Lung microvascular endothelial cell (primary cell): Measurements from ENCODE around the gene MALRD1. TPM values are rescaled to one million over a fixed set of nuclear protein-coding genes. Genes with fewer than 3 reads are reported as not detected.
"Not testable (repeated sequence)": the region's sequence is repeated elsewhere in the genome, so short reads cannot be mapped to it uniquely, and the experiment has no call there.

ENCODE experiments used
- DNase-seq, 2 donors: peaks; one replicate each; pipeline versions ENCODE4 v3.0.0 to v3.0.0-alpha.2; 2010; ENCODE audit warnings: low read depth in 2 of 2
- total RNA-seq: library from RNA; depleted of rRNA; stranded (reverse); fragments of >200 nt; gene quantifications from 2 replicates; pipeline ENCODE4 v1.2.1, GENCODE V29; 2014

MALRD1 gene
- total RNA-seq, 1 donor from 2014 or later = not detected

DNA sequence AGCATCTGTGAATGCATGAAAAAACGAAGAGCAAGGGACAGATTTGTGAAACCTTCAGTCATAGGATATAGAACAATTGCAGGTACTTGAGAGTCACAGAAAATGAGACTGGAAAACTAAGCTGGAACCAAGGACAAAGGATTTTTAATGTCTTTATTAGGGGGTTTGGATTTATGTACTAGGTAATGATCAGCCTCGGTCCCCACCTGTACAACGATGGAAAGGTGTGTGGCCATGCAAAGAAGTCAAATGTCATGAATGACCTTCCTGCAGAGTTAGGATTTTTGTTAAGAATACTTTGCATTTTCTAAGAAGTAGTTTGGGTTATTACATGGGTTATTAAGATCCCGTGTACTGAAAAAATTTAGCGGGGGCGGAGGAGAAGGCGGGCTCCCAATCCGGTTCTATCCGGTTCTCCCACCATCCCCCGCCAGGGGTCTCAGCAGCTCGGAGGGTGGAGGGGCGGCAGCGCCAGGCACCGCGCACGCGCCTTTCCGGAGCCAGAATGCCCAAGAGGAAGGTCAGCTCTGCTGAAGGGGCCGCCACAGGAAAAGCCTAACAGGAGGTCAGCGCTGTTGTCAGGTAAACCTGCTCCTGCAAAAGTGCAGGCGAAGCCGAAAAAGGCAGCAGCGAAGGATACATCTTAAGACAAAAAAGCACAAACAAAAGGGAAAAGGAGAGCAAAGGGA lies 440.1 kb downstream of the MALRD1 start:
- DNase-seq = no peak

DNA sequence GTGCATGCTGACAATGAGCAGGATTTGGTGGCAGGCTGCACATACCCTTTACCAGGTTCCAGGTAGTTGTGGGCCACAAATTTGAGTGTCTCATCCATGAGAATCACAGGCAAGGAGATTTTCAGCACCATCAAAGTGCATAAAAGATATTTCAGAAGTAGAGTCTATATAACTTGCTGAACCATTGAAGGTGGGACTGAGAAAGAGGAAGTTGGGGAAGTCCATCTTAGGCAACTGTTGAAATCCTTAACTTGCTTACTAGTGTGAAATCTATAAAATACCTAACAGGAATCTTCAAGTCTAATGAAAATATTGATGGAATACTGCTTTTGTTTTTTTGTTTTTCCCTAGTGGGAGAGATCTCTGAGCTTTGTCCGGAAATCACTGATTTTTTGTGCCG lies 442.6 kb downstream of the MALRD1 start:
- DNase-seq = no peak

DNA sequence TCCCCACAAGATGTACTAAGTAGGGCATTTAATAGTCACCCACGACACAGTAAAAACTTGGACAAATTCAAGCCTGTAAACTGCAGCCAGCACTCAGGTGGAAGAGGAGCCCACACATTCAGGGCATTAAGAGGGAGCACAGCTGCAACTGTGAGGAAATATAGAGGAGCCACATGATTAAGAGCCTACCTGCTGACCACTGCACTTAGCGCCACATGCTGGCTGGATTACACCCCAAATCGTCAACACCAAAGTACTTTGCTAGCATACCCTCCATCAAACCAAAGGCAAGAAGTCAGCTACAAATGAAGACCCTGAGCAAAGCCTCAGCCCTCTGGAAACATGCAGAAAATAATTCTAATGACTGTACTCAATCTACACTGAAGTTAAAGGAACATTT lies 445.3 kb downstream of the MALRD1 start:
- DNase-seq = no peak

DNA sequence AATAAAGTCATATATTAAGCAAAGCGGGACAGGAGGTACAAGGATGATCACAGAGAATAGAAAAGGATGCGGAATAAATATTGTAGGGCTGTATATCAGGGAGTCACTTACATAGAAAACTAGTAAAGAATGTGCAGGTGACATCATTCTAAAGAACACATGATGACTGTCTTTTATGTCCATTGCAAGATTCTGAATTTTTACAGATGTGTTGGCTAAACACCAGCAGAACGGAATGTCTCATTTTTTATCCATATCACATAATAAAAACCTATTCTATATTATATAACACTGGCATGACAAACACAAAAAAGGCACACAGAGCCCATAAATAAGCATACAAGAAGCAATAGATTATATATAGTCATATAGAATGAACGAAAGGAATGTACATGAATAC lies 448.4 kb downstream of the MALRD1 start:
- DNase-seq = no peak

DNA sequence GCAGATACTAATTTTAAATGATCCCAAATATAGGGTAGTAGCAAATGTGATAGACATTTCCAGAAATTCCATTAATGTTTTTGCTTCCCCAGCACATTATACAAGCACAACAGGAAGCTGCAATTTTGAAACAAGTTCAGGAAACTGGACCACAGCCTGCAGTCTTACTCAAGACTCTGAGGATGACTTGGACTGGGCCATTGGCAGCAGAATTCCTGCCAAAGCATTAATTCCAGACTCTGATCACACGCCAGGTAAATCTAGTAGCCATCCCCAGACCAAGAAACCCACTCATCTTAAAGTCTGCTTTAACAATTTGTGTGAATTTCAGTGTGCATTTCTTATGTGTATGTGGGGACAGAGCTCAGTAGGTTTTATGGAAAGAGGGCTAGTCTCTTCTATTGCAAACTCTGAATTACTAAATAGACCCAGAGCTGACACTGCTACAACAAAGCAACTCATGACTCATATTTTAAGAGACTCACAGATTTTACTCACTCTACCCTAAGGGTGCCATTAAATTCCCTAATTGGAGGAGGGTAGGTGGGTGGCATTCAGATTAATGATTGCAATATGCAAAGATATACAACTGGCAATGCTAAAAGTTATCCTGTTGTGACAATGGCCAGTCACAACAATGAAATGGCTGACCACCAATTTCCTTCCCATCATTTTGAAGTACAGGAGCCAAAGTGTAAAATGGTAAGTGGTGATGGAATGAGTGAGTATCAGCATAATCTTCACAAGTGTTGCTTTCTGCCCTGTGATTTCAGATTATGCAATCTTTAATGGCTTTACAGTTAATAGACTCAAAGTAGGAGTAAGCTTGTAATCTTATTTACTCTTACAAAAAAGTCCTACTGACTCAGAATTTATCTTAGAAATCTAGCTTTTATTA lies 450.0 kb downstream of the MALRD1 start:
- no peak for DNase-seq

DNA sequence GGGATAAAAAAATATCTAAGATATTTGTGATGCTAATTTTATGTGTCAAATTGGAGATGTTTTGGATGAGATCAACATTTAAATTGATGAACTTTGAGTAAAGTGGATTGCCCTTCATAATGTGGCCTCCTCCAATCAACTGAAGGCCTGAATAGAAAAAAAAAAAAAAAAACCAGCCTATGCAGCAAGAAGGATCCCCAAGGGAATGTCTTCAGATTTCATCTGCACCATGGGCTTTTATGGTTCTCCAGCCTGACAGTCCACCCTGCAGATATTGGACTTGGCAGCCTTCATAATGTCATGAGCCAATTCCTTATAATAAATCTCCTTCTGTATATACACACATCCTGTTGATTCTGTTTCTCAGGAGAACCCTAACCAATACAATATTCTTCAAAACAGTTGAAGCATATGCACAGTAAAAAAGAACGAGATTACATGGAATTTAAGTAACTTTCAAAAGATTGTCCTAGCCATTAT lies 450.7 kb downstream of the MALRD1 start:
- DNase-seq = no peak

DNA sequence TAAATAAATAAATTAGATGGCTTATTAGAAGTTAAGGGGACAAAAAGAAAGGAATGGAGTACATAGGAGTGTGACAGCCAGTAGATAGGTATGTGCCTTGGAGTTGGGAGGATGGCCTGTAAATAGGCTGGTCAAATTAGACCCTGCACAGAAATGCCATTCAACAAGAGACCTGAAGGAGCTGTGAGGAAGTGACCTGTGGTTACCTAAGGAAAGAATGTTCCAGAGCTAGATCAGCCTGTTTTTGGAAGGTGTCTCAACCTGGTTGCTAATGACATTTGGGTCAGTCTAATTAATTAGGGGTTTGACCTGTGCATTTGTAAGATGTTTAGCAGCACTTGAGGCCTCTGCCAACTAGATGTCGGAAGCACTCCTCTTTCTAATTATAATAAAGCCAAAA lies 452.4 kb downstream of the MALRD1 start:
- DNase-seq = no peak

DNA sequence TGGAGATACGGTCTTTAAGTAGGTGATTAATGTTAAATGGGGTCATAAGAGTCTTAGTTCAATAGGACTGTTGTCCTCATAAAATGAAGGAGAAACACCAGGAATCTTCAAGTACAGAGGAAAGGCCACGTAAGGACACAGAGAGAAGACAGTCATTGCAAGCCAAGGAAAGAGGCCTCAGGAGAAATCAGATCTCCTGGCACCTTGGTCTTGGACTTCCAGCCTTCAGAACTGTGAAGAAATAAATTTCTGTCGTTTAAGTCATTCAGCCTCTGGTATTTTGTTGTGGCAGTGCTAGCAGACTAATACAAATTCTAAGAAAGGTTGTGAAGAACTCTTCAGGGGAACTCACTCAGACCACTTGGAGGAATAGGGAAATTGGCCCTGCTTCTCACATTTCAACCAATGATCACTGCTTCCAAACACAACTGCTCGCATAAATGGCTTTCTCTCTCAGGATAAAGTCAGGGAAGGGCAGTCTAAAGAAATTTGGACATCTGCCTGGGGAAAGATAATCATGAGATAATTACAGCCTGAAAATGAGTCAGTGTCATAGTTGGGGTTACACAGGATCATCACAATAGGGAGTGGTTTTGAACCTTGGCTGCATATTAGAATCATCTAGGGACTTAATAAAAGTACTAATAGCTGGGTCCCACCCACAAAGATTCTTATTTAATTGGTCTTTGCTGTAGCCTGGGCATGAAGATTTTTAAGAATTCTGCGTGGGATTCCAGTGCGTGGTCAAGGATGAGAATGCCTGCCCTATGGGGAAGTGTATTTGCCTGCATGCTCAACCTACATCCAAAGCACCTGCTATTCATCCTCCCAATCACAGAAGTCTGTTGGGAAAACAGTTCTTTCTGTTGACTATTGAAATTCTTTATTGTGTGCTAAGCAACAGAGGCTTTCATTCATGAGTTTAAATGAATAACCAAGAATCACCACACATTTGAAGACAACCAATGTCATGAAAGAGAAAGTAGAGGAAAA lies 457.0 kb downstream of the MALRD1 start:
- DNase-seq = no peak

DNA sequence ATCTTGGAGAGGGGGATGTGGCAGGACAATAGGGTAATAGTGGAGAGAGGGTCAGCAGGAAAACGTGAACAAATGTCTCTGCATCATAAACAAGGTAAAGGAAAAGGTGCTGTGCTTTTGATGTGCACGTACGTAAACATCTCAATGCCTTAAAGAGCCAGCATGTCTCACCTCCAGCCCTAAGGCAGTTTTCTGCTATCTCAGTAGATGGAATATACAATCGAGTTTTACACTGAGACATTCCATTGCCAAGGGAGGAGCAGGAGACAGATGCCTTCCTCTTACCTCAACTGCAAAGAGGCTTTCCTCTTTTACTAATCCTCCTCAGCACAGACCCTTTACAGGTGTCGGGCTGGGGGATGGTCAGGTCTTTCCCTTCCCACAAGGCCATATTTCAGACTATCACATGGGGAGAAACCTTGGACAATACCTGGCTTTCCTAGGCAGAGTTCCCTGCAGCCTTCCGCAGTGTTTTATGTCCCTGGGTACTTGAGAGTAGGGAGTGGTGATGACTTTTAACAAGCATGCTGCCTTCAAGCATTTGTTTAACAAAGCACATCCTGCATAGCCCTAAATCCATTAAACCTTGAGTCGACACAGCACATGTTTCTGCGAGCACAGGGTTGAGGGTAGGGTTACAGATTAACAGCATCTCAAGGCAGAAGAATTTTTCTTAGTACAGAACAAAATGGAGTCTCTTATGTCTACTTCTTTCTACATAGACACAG lies 461.6 kb downstream of the MALRD1 start:
- DNase-seq = not testable (repeated sequence)

DNA sequence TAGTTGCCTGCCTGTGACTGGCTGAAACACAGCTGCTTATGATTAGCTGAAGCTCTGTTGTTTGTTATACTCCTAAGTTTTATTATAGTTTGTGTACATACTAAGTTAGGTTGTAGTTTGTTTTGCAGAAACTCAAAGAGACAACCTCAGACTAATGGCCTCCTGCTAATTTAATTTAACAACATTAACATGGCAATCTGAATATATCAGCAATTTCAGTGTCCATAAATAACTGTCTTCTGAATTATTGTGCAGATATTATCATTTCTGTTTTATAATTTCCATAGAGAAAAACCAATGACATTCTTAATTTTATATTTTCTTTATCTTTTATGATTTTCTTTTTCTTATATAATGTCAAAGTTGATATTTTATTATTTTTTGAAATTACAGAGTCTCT lies 469.5 kb downstream of the MALRD1 start:
- DNase-seq = no peak

DNA sequence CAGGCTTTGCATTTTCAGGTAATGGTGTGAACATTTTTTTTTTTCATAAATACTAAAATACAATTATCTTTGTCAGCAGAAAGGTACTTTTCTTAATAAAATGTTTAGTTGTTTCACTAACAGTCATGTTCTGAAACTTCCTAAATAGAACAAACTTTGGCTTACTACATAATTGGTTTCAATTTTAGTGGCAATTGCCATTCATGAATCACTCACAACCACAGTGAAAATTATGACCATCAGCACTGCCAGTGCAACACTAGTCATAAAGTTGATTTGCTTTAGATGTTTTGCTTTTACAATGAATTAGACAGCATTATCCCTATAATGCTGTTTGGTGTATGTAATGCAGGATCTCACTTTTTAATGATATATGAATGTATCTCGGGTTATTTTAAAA lies 470.0 kb downstream of the MALRD1 start:
- no peak for DNase-seq

DNA sequence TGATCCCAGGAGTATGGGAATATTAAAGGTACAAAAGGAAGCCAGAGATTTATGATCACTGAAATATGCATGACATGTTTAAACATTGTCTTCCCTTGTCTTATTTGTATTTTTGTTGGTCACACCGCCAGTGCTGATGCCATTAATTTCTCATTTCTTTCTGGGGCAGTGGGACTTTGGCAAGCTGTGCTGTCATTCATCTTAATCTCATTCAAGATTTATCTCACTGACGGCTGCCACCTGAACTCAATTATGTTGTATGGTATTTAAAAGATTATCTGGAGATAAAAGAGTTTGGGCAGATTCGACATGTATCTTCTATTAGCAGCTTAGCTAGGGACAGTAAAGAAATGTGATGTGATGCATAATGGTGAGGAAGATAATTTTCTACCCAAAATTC lies 482.7 kb downstream of the MALRD1 start:
- no peak for DNase-seq

DNA sequence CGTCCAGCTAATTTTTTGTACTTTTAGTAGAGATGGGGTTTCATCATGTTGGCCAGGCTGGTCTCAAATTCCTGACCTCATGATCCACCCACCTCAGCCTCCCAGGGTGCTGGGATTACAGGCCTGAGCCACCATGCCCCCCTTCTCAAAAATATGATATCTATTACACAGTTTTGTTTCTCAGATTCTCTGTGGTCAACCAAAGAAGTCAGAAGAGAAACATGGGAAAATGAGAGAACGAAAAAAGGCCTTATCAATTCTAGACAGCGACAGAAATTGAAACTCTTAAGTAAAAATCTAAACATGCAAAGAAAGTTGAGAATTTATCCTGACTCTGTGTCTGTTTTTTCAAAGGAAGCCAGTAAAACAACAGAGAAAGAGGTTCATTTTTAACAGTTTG lies 483.8 kb downstream of the MALRD1 start:
- DNase-seq = no peak

DNA sequence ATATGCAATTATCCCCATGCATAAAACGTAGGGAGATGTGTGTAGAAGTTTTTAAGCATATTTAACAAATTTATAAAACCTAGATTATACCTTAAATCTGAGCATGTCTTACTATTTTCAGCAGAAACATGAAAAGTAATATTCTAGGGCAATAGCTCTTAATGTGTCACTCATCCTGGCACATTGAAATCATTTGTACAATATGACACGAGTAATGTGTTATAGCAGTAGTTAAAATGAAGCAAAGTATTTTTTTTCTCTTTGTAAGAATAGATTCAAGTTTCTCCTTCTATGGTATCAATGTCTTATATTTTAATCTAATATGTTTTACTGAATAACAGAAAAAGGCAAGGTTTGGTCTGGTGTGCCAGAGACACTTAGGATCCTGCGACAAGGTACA lies 492.7 kb downstream of the MALRD1 start:
- no peak for DNase-seq

DNA sequence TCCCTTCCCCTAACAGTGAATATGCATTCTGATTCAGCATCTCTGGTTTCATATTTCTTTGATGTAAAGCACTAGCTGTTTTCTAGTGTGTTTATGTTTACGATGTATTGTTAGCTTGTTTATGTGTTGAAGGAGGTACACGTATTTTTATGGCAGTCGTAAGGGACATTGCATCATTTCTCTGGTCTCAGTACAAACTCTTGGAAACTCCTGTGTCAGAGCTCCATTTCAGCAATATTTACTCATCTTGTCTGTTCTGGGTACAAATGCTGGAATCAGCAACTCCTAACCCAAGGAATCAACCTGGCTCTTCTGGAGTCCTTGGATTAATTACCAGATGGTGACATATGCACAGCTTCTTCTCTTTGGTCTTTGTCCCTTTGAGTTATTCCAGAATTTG lies 497.6 kb downstream of the MALRD1 start:
- DNase-seq = no peak

DNA sequence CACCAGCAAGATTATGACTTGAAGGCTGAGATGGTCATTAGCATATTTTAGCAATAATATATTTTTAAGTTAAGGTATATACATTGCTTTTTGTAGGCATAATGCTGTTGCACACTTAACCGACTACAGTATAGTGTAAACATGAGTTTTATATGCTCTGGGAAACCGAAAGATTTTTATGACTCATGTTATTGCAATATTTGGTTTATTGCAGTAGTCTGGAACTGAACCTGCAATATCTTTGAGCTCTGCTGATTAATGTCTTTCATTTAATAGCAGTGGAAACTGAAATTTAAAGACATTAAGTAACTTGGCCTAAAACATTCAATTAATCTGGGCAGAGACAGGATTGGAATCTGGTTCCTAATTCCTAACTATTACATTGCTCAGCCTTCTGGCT lies 500.9 kb downstream of the MALRD1 start:
- no peak for DNase-seq

DNA sequence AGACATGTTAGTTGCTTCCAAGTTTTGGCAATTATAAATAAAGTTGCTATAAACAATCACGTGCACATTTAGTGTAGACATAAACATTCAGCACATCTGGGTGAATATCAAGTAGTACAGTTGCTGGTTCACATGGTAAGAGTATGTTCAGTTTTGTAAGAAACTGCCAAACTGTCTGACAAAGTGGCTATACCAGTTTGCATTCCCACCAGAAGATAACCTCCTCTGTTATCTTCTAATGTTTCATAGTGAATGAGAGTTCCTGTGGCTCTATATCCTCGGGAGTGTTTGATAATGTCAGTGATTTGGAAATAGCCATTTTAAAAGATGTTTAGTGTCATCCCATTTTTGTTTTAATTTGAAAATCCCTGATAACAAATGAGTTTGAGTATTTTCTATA lies 508.1 kb downstream of the MALRD1 start:
- DNase-seq = no peak

DNA sequence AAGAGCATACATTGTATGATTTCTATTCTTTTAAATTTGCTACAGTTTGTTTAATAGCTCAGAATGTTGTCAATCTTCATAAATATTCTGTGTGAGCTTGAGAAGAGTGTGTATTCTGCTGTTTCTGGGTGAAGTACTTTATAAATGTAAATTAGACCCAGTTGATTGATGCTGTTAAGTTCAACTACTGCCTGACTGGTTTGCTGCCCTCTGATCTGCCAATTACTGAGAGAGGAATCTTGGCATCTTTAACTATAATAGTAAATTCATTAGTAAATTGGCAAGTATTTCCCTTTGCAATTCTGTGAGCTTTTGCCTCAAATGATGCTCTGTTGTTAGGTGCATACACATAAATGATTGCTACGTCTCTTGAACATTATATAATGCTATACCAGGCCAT lies 512.6 kb downstream of the MALRD1 start:
- DNase-seq = no peak

DNA sequence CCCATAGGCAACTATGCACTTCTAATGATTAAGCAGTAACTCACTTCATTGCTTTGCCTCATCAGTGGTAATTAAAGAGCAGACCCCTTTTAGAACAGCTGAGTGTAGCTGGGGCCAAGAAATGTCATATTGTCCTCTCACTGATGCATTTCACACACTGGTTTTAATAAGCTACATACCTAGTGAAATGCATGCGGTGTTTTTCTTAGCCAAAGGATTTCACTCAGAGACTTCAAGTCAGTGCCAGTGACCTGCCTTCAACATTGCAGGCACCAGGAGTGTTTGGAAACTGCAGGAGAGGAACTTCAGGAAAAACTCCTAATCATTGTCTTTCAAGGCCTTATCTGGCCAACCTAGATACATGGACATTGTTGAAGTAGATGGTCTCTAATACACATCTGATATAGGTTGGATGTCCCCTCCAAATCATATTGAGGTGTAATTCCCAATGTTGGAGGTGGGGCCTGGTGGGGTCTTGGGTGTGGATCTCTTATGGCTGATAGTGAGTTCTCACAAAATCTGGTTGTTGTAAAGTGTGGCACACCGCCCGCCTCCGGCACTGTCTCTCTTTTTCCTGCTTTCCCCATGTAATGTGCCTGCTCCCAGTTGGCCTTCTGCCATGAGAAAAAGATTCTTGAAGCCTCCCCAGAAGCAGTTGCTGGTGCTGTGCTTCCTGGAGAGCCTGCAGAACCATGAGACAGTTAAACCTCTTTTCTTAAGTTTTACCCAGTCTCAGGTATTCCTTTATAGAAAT lies 515.0 kb downstream of the MALRD1 start:
- no peak for DNase-seq

DNA sequence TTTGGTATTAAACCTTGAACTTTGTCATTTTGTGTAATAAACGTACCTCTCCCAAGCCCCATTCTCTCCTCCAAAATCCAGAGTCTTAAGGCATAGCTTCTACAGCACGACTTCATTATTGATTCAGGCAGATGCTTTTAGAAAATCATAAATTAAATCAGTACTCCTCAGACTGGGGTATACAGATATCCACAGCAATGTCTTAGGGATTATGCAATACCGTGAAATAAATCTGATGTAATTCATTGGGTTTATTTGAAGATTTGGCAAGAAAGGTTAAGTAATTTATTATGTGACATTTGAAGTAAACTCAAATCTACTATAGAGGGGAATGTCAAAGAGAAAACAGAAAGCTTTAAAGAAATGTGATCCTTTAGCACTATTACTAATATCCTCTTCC lies 521.5 kb downstream of the MALRD1 start:
- DNase-seq = no peak
